ENCODE results near the gene SCGB1A1. TPM values are rescaled to one million over a fixed set of nuclear protein-coding genes. Genes with fewer than 3 reads are reported as not detected.

SCGB1A1 gene
- total RNA-seq, 3 donors from 2014 or later: not detected

Other genes starting within 250 kb of the SCGB1A1 start
- gene SCGB1D1, start 228.8 kb upstream of the SCGB1A1 start, total RNA-seq: not detected
- 10 to 100 TPM in 2 of 3 donors, not detected in 1; 59.6 to 80.8 TPM for gene SCGB2A1, start 210.4 kb upstream of the SCGB1A1 start, total RNA-seq
- gene SCGB1D2, start 176.8 kb upstream of the SCGB1A1 start, total RNA-seq: 100 to 1,000 TPM in 2 of 3 donors, not detected in 1; 476 to 485 TPM
- 1,000 to 10,000 TPM in 1 of 3 donors, 100 to 1,000 TPM in 1, 1 to 10 TPM in 1; 1.4 to 2,173 (median 715) TPM for gene SCGB2A2, start 148.9 kb upstream of the SCGB1A1 start, total RNA-seq
- not detected for gene SCGB1D4, start 120.0 kb upstream of the SCGB1A1 start, total RNA-seq
- 10 to 100 TPM in 2 of 3 donors, 1 to 10 TPM in 1; 6.7 to 22.0 (median 16.4) TPM for gene ASRGL1, start 81.6 kb upstream of the SCGB1A1 start, total RNA-seq
- 1,000 to 10,000 TPM in 2 of 3 donors, 100 to 1,000 TPM in 1; 636 to 1,393 (median 1,040) TPM for gene AHNAK, start 127.8 kb downstream of the SCGB1A1 start, total RNA-seq
- 1,000 to 10,000 TPM; 1,312 to 1,961 (median 1,794) TPM for gene EEF1G, start 154.9 kb downstream of the SCGB1A1 start, total RNA-seq
- 10 to 100 TPM in 2 of 3 donors, 1 to 10 TPM in 1; 7.7 to 12.1 (median 10.7) TPM for gene TUT1, start 172.5 kb downstream of the SCGB1A1 start, total RNA-seq
- gene MTA2, start 182.8 kb downstream of the SCGB1A1 start, total RNA-seq: 10 to 100 TPM; 61.3 to 92.8 (median 85.5) TPM
- gene EML3, start 193.7 kb downstream of the SCGB1A1 start, total RNA-seq: 10 to 100 TPM; 34.7 to 58.7 (median 35.7) TPM
- gene ROM1, start 194.2 kb downstream of the SCGB1A1 start, total RNA-seq: 10 to 100 TPM in 2 of 3 donors, 1 to 10 TPM in 1; 8.5 to 11.5 (median 11.0) TPM
- 10 to 100 TPM; 19.0 to 38.0 (median 29.6) TPM for gene B3GAT3, start 203.0 kb downstream of the SCGB1A1 start, total RNA-seq
- 100 to 1,000 TPM; 114 to 116 (median 116) TPM for gene GANAB, start 227.6 kb downstream of the SCGB1A1 start, total RNA-seq
- 10 to 100 TPM; 14.6 to 19.0 (median 18.4) TPM for gene INTS5, start 234.3 kb downstream of the SCGB1A1 start, total RNA-seq
- gene C11orf98, start 246.2 kb downstream of the SCGB1A1 start, total RNA-seq: 10 to 100 TPM; 22.9 to 42.9 (median 25.2) TPM
- gene CSKMT, start 246.3 kb downstream of the SCGB1A1 start, total RNA-seq: 10 to 100 TPM in 1 of 3 donors, 1 to 10 TPM in 2; 5.4 to 16.1 (median 5.8) TPM

All from breast epithelium (tissue), 3 donors.